Uterus (tissue), 4 donors: ENCODE results near the gene NFIA. TPM values are rescaled to one million over a fixed set of nuclear protein-coding genes. Genes with fewer than 3 reads are reported as not detected.

ENCODE experiments used
- DNase-seq, 2 donors: peaks; one replicate each; pipeline ENCODE4 v3.0.0-alpha.2; 2019 to 2020
- H3K27ac ChIP-seq, 2 donors: fragments of 200-600 bp; sonication (generic); 1 replicate in 1 of 2; 2 replicates in 1 of 2; pipeline ENCODE4 v1.5.1; 2016 to 2018
- H3K27me3 ChIP-seq, 2 donors: fragments of 200-600 bp; sonication (generic); one replicate each; pipeline ENCODE4 v1.5.1; 2018 to 2019; ENCODE audit warnings: control low read depth in 1 of 2
- H3K36me3 ChIP-seq, 2 donors: fragments of 200-600 bp; sonication (generic); one replicate each; pipeline ENCODE4 v1.5.1; 2019; ENCODE audit warnings: control low read depth in 1 of 2
- H3K4me1 ChIP-seq, 2 donors: fragments of 200-600 bp; sonication (generic); one replicate each; pipeline ENCODE4 v1.5.1; 2018 to 2019; ENCODE audit warnings: control low read depth in 1 of 2
- H3K4me3 ChIP-seq, 2 donors: fragments of 200-600 bp; sonication (generic); 1 replicate in 1 of 2; 2 replicates in 1 of 2; pipeline ENCODE4 v1.5.1; 2018 to 2019; ENCODE audit warnings: mild to moderate bottlenecking in 1 of 2
- H3K9me3 ChIP-seq, 2 donors: fragments of 200-600 bp; sonication (generic); one replicate each; pipeline ENCODE4 v1.5.1; 2019; ENCODE audit warnings: control low read depth in 1 of 2
- CTCF ChIP-seq, 4 experiments: fragments of 200-600 bp in 2 of 4; fragments of 450-650 bp in 2 of 4; sonication (generic) in 2 of 4; IDR thresholded peaks; one replicate each; pipeline ENCODE4 v1.5.1; 2016 to 2019; ENCODE audit warnings: antibody characterized with exemption in 4 of 4, mild to moderate bottlenecking in 2 of 4, moderate library complexity in 1 of 4
- POLR2A ChIP-seq, 2 donors: fragments of 450-650 bp; IDR thresholded peaks; one replicate each; pipeline ENCODE4 v1.6.1; 2016; ENCODE audit warnings: antibody characterized with exemption in 2 of 2, mild to moderate bottlenecking in 1 of 2, moderate library complexity in 1 of 2
- intact Hi-C: fragments of 100-400 bp; cut with DNase I; formaldehyde crosslinking; loops from one replicate; pipeline ENCODE4 v1.15.1; 2023; ENCODE audit warnings: low total_unique reads
- total RNA-seq, 4 donors: library from RNA; depleted of rRNA in 3 of 4; stranded (reverse); fragments of >200 nt in 3 of 4; gene quantifications; one replicate each; pipeline versions ENCODE4 v1.1.0 to v1.2.4, GENCODE V29; 2014 to 2023
- donor health status: DM: yes; HTN: yes; CAD: no.

The NFIA gene
- total RNA-seq, 4 donors from 2014 or later = 49.2 to 116 (median 64.9) TPM

GRCh38 chr1:61245696-61246400 lies 163.5 kb downstream of the NFIA start:
- Histone ChIP-seq H3K36me3 (no peaks in the 10 kb centered on the region), H3K4me3 (no peak overlapping the region), H3K9me3 (no peaks in the 10 kb centered on the region), H3K4me1 (peaks cover 8 to 21% of the 10 kb centered on the region in 2 donors), H3K27me3 (no peaks in the 10 kb centered on the region), H3K27ac (no peak overlapping the region)
- no peak for TF ChIP-seq CTCF (IDR thresholded peaks at IDR 0.05)
- no peak for TF ChIP-seq POLR2A (IDR thresholded peaks at IDR 0.05)
- no peak for DNase-seq
- intact Hi-C loops = no loop called here

GRCh38 chr1:61247051-61247825 lies 164.9 kb downstream of the NFIA start:
- no peak for DNase-seq
- intact Hi-C loops = no loop called here
- peaks cover 8 to 19% of the 10 kb centered on the region in 2 donors for H3K4me1 ChIP-seq
- H3K36me3 ChIP-seq = no peaks in the 10 kb centered on the region
- H3K27ac ChIP-seq = no peak overlapping the region
- H3K9me3 ChIP-seq = no peaks in the 10 kb centered on the region
- H3K4me3 ChIP-seq = no peak overlapping the region
- no peaks in the 10 kb centered on the region for H3K27me3 ChIP-seq
- TF ChIP-seq CTCF (IDR thresholded peaks at IDR 0.05) = no peak
- no peak for TF ChIP-seq POLR2A (IDR thresholded peaks at IDR 0.05)

GRCh38 chr1:61247881-61248752 lies 165.8 kb downstream of the NFIA start:
- no peaks in the 10 kb centered on the region for H3K27me3 ChIP-seq
- TF ChIP-seq CTCF (IDR thresholded peaks at IDR 0.05) (no peak), POLR2A (IDR thresholded peaks at IDR 0.05) (no peak)
- intact Hi-C loops = no loop called here
- H3K4me1 ChIP-seq = peaks cover 8 to 13% of the 10 kb centered on the region in 2 donors
- no peak for DNase-seq
- H3K36me3 ChIP-seq = no peaks in the 10 kb centered on the region
- H3K9me3 ChIP-seq = no peaks in the 10 kb centered on the region
- no peak overlapping the region for H3K4me3 ChIP-seq
- no peak overlapping the region for H3K27ac ChIP-seq

DNA sequence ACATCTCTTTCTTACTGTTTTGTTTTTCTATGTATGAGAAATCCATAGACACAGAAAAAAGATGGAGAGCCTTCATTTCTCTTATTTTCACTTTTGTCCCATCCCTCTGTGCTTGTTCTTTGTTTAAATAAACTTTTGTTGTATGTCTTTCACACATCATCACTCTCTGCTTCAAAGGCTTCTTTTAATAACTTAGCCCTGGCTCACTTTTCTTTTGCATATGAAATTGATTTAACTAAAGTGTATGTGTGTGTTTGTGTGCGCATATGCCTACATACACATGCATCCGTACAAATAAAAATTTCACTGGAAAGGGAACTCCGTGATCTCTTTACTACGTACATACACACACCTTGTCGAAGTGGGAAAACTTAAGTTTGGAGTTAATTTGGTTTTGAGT lies 168.6 kb downstream of the NFIA start:
- no peak overlapping the region for H3K4me3 ChIP-seq
- no peaks in the 10 kb centered on the region for H3K27me3 ChIP-seq
- no peaks in the 10 kb centered on the region for H3K36me3 ChIP-seq
- intact Hi-C loops = no loop called here
- H3K9me3 ChIP-seq = no peaks in the 10 kb centered on the region
- no peak for TF ChIP-seq CTCF (IDR thresholded peaks at IDR 0.05)
- no peak for TF ChIP-seq POLR2A (IDR thresholded peaks at IDR 0.05)
- no peak for DNase-seq
- H3K27ac ChIP-seq = no peak overlapping the region
- H3K4me1 ChIP-seq = no peaks in the 10 kb centered on the region
